ENCODE data around the gene PLD6.
"Not testable (repeated sequence)": the region's sequence is repeated elsewhere in the genome, so short reads cannot be mapped to it uniquely, and the experiment has no call there.

PLD6 gene

GRCh38 chr17:17198281-17198680, 7.9 kb downstream of the PLD6 start:
- TF ChIP-seq, protein P1, sequence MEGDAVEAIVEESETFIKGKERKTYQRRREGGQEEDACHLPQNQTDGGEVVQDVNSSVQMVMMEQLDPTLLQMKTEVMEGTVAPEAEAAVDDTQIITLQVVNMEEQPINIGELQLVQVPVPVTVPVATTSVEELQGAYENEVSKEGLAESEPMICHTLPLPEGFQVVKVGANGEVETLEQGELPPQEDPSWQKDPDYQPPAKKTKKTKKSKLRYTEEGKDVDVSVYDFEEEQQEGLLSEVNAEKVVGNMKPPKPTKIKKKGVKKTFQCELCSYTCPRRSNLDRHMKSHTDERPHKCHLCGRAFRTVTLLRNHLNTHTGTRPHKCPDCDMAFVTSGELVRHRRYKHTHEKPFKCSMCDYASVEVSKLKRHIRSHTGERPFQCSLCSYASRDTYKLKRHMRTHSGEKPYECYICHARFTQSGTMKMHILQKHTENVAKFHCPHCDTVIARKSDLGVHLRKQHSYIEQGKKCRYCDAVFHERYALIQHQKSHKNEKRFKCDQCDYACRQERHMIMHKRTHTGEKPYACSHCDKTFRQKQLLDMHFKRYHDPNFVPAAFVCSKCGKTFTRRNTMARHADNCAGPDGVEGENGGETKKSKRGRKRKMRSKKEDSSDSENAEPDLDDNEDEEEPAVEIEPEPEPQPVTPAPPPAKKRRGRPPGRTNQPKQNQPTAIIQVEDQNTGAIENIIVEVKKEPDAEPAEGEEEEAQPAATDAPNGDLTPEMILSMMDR (IDR thresholded peaks at IDR 0.05; ENCODE audit: low read depth, low read length) = no peak
- DNase-seq (ENCODE audit: extremely low read depth, low read depth) = no peak

DNA sequence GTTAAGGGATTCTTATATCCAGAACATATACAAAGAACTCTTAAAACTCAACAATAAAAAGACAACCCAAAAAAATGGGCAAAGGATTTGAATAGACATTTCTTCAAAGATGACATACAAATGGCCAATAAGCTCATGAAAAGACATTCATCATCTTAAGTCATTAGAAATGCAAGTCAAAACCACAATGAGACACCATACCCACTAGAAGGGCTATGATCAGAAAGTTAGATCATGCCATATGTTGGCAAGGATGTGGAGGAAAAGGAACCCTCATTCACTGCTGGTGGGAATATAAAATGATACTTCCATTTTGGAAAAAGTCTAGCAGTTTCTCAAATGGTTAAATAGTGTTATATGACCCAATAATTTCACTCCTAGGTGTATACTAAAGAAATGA, 9.4 kb downstream of the PLD6 start:
- TF ChIP-seq, protein P1 (IDR thresholded peaks at IDR 0.05; ENCODE audit: low read depth, low read length) = no peak

GRCh38 chr17:17195466-17195865, 10.7 kb downstream of the PLD6 start:
- DNase-seq (ENCODE audit: extremely low read depth, low read depth) = not testable (repeated sequence)

More for the DNA sequence above, 9.4 kb downstream of the PLD6 start:
- no peak for DNase-seq (ENCODE audit: extremely low read depth, low read depth)

DNA sequence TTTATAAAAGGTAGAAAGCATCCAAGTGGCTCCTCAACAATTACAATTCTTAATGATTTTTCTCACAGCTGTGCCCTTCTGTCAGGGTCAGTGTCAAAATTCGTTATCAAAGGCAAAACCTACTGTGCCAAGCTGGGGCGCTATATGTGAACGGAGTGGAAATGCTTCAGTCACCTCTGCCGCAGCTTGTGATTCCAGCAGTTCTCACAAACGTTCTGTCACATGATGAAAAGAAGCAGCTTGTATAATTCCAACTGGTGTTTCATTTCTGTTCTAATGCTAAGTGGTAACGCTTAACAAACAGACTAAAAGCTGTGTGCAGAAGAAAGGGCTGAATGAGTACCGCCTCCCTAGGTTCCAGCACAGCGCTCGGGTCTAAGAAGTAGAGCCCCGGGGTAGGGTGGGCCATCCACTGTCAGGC, 14.2 kb downstream of the PLD6 start:
- no peak for DNase-seq (ENCODE audit: extremely low read depth, low read depth)

GRCh38 chr17:17191346-17191792, 14.8 kb downstream of the PLD6 start:
- no peak for DNase-seq (ENCODE audit: extremely low read depth, low read depth)
- TF ChIP-seq, protein P1 (IDR thresholded peaks at IDR 0.05; ENCODE audit: low read depth, low read length) = no peak

More for the DNA sequence above, 14.2 kb downstream of the PLD6 start:
- TF ChIP-seq, protein P1 (IDR thresholded peaks at IDR 0.05; ENCODE audit: low read depth, low read length) = no peak

GRCh38 chr17:17190188-17190587, 15.9 kb downstream of the PLD6 start:
- TF ChIP-seq, protein P1 (IDR thresholded peaks at IDR 0.05; ENCODE audit: low read depth, low read length) = no peak
- DNase-seq (ENCODE audit: extremely low read depth, low read depth) = no peak

GRCh38 chr17:17189559-17189958, 16.6 kb downstream of the PLD6 start:
- TF ChIP-seq, protein P1 (IDR thresholded peaks at IDR 0.05; ENCODE audit: low read depth, low read length) = no peak
- DNase-seq (ENCODE audit: extremely low read depth, low read depth) = no peak

DNA sequence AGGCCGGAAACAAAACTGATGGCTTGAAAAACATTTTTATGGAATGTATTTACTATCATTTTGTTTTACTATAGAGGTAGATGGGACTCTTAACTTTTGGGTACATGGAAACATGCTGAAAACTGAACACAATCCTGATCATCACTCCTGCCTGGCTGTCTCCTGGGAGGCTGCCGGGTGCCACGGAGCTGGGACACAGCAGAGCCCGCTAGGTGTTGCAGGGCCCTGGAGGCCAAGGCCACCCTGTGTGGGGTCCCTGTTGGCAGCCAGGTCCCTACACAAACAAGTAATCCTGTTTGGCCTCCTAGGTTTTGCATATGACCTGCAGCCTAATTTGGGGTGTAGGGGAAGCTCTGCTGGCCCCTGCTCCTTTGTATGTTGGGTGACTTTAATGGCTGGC, 17.5 kb downstream of the PLD6 start:
- DNase-seq (ENCODE audit: extremely low read depth, low read depth) = no peak
- TF ChIP-seq, protein P1 (IDR thresholded peaks at IDR 0.05; ENCODE audit: low read depth, low read length) = no peak
